K562 (cell line): ENCODE measurements around the gene R3HDM2. TPM values are rescaled to one million over a fixed set of nuclear protein-coding genes. Genes with fewer than 3 reads are reported as not detected.

ENCODE experiments used
- CBX1 ChIP-seq: sonication (generic); IDR thresholded peaks from 2 replicates; pipeline ENCODE4 v1.6.1; 2016; ENCODE audit warnings: antibody characterized with exemption, low read depth, mild to moderate bottlenecking
- HIVEP1 ChIP-seq: fragments of 250-450 bp; sonication (Bioruptor Pico); IDR thresholded peaks from 2 replicates; pipeline ENCODE4 v1.4.0; 2020; ENCODE audit warnings: mild to moderate bottlenecking
- MAFF ChIP-seq: IDR thresholded peaks from 2 replicates; pipeline ENCODE4 v1.6.1; 2012; ENCODE audit warnings: low read length, improper control_type of control experiment
- polyA plus RNA-seq, 8 experiments: library from polyadenylated mRNA; depleted of rRNA in 4 of 8; stranded (reverse) in 5 of 8; unstranded in 3 of 8; fragments of >200 nt; fragmentation: Nextera tagmentation in 2 of 8; fragmentation: Illumina TruSeq in 1 of 8; extraction: Ambion mirVana in 2 of 8; extraction: Trizol in 1 of 8; gene quantifications; 2 replicates each; pipeline versions ENCODE4 v1.2.1 to v1.2.3, GENCODE V29; 2011 to 2014; ENCODE audit warnings: inconsistent platforms in 1 of 8, missing spikeins in 1 of 8
- total RNA-seq, 7 experiments: library from RNA; depleted of rRNA in 6 of 7; stranded (reverse); fragments of >200 nt in 6 of 7; fragmentation: Illumina TruSeq in 2 of 7; extraction: Trizol in 2 of 7; gene quantifications; 2 replicates each; pipeline versions ENCODE4 v1.2.1 to v1.2.3, GENCODE V29; 2011 to 2021; ENCODE audit warnings: low replicate concordance in 1 of 7
- TF ChIP-seq, protein P1 (sequence below), 2 experiments: fragments of 450-650 bp; IDR thresholded peaks; 2 replicates each; pipeline ENCODE4 v1.6.1; 2018; ENCODE audit warnings: mild to moderate bottlenecking in 2 of 2, low read depth in 1 of 2; ENCODE audit not compliant: partially characterized antibody in 2 of 2
- TF ChIP-seq, protein P2 (sequence below): sonication (generic); formaldehyde crosslinking; IDR thresholded peaks from 2 replicates; pipeline ENCODE4 v1.8.0; 2022; ENCODE audit warnings: missing genetic modification reagents, mild to moderate bottlenecking, borderline replicate concordance
- TF ChIP-seq, protein P3 (sequence below): fragments of 200-600 bp; sonication (generic); IDR thresholded peaks from one replicate; pipeline ENCODE4 v1.6.1; 2012; ENCODE audit warnings: mild to moderate bottlenecking, low read depth, low read length, inconsistent platforms

R3HDM2 gene
- total and polyA plus RNA-seq, 9 of the 15 experiments (the other 6 are each of a cell fraction or from before 2014, with no cell fraction given), result 3.3 to 18.8 (median 9.0) TPM

DNA sequence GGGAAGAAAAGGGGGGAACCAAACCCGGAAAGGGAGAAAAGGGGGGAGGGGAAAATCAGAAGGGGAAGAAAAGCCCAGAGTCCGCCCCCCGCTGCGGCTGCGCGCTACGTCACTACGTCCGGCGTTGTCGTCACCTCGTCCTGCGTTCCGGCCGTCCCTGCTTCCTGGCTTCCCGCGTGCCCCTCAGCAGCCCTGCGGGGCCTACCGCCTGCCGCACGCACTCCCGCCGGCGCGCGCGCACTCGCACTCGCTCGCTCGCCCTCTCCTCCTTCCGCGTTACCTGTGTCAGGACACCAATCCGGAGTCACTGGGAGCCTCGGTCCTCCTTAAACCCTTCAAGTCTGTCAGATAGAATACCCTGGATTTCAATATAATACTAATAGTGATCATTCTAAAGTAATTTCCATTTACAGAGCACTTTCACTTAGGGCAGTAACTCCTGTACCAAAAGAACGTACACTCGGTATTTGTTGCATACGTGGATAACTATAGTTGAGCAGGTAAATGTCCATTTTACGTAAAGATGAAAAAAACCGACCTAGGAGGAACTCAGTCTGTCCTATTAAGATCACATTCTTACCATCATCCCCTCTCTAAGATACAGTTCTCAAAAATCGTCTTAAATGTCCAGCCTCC lies at the start of gene R3HDM2 (continued):
- TF ChIP-seq, protein P1, sequence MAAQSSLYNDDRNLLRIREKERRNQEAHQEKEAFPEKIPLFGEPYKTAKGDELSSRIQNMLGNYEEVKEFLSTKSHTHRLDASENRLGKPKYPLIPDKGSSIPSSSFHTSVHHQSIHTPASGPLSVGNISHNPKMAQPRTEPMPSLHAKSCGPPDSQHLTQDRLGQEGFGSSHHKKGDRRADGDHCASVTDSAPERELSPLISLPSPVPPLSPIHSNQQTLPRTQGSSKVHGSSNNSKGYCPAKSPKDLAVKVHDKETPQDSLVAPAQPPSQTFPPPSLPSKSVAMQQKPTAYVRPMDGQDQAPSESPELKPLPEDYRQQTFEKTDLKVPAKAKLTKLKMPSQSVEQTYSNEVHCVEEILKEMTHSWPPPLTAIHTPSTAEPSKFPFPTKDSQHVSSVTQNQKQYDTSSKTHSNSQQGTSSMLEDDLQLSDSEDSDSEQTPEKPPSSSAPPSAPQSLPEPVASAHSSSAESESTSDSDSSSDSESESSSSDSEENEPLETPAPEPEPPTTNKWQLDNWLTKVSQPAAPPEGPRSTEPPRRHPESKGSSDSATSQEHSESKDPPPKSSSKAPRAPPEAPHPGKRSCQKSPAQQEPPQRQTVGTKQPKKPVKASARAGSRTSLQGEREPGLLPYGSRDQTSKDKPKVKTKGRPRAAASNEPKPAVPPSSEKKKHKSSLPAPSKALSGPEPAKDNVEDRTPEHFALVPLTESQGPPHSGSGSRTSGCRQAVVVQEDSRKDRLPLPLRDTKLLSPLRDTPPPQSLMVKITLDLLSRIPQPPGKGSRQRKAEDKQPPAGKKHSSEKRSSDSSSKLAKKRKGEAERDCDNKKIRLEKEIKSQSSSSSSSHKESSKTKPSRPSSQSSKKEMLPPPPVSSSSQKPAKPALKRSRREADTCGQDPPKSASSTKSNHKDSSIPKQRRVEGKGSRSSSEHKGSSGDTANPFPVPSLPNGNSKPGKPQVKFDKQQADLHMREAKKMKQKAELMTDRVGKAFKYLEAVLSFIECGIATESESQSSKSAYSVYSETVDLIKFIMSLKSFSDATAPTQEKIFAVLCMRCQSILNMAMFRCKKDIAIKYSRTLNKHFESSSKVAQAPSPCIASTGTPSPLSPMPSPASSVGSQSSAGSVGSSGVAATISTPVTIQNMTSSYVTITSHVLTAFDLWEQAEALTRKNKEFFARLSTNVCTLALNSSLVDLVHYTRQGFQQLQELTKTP (IDR thresholded peaks at IDR 0.05; ENCODE audit: low read depth in 1 of 2, partially characterized antibody in 2 of 2), result no peak
- TF ChIP-seq HIVEP1 (CRISPR knock-in tag) (no peak), MAFF (no peak), CBX1 (no peak; the same call in 1 of the 2 replicates)
- TF ChIP-seq, protein P2, sequence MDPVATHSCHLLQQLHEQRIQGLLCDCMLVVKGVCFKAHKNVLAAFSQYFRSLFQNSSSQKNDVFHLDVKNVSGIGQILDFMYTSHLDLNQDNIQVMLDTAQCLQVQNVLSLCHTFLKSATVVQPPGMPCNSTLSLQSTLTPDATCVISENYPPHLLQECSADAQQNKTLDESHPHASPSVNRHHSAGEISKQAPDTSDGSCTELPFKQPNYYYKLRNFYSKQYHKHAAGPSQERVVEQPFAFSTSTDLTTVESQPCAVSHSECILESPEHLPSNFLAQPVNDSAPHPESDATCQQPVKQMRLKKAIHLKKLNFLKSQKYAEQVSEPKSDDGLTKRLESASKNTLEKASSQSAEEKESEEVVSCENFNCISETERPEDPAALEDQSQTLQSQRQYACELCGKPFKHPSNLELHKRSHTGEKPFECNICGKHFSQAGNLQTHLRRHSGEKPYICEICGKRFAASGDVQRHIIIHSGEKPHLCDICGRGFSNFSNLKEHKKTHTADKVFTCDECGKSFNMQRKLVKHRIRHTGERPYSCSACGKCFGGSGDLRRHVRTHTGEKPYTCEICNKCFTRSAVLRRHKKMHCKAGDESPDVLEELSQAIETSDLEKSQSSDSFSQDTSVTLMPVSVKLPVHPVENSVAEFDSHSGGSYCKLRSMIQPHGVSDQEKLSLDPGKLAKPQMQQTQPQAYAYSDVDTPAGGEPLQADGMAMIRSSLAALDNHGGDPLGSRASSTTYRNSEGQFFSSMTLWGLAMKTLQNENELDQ (CRISPR knock-in tag), result peak; percentile 52; the same call in 1 of the 2 replicates
- TF ChIP-seq, protein P3, sequence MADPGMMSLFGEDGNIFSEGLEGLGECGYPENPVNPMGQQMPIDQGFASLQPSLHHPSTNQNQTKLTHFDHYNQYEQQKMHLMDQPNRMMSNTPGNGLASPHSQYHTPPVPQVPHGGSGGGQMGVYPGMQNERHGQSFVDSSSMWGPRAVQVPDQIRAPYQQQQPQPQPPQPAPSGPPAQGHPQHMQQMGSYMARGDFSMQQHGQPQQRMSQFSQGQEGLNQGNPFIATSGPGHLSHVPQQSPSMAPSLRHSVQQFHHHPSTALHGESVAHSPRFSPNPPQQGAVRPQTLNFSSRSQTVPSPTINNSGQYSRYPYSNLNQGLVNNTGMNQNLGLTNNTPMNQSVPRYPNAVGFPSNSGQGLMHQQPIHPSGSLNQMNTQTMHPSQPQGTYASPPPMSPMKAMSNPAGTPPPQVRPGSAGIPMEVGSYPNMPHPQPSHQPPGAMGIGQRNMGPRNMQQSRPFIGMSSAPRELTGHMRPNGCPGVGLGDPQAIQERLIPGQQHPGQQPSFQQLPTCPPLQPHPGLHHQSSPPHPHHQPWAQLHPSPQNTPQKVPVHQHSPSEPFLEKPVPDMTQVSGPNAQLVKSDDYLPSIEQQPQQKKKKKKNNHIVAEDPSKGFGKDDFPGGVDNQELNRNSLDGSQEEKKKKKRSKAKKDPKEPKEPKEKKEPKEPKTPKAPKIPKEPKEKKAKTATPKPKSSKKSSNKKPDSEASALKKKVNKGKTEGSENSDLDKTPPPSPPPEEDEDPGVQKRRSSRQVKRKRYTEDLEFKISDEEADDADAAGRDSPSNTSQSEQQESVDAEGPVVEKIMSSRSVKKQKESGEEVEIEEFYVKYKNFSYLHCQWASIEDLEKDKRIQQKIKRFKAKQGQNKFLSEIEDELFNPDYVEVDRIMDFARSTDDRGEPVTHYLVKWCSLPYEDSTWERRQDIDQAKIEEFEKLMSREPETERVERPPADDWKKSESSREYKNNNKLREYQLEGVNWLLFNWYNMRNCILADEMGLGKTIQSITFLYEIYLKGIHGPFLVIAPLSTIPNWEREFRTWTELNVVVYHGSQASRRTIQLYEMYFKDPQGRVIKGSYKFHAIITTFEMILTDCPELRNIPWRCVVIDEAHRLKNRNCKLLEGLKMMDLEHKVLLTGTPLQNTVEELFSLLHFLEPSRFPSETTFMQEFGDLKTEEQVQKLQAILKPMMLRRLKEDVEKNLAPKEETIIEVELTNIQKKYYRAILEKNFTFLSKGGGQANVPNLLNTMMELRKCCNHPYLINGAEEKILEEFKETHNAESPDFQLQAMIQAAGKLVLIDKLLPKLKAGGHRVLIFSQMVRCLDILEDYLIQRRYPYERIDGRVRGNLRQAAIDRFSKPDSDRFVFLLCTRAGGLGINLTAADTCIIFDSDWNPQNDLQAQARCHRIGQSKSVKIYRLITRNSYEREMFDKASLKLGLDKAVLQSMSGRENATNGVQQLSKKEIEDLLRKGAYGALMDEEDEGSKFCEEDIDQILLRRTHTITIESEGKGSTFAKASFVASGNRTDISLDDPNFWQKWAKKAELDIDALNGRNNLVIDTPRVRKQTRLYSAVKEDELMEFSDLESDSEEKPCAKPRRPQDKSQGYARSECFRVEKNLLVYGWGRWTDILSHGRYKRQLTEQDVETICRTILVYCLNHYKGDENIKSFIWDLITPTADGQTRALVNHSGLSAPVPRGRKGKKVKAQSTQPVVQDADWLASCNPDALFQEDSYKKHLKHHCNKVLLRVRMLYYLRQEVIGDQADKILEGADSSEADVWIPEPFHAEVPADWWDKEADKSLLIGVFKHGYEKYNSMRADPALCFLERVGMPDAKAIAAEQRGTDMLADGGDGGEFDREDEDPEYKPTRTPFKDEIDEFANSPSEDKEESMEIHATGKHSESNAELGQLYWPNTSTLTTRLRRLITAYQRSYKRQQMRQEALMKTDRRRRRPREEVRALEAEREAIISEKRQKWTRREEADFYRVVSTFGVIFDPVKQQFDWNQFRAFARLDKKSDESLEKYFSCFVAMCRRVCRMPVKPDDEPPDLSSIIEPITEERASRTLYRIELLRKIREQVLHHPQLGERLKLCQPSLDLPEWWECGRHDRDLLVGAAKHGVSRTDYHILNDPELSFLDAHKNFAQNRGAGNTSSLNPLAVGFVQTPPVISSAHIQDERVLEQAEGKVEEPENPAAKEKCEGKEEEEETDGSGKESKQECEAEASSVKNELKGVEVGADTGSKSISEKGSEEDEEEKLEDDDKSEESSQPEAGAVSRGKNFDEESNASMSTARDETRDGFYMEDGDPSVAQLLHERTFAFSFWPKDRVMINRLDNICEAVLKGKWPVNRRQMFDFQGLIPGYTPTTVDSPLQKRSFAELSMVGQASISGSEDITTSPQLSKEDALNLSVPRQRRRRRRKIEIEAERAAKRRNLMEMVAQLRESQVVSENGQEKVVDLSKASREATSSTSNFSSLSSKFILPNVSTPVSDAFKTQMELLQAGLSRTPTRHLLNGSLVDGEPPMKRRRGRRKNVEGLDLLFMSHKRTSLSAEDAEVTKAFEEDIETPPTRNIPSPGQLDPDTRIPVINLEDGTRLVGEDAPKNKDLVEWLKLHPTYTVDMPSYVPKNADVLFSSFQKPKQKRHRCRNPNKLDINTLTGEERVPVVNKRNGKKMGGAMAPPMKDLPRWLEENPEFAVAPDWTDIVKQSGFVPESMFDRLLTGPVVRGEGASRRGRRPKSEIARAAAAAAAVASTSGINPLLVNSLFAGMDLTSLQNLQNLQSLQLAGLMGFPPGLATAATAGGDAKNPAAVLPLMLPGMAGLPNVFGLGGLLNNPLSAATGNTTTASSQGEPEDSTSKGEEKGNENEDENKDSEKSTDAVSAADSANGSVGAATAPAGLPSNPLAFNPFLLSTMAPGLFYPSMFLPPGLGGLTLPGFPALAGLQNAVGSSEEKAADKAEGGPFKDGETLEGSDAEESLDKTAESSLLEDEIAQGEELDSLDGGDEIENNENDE, result no peak
